GM12872 (cell line): ENCODE data around the gene CCDC201.

ENCODE experiments used
- CTCF ChIP-seq: IDR thresholded peaks from 3 replicates; pipeline ENCODE4 v1.5.1; 2011; ENCODE audit warnings: low read depth, mild to moderate bottlenecking, low read length, moderate library complexity; ENCODE audit not compliant: insufficient read depth

CCDC201 gene

DNA sequence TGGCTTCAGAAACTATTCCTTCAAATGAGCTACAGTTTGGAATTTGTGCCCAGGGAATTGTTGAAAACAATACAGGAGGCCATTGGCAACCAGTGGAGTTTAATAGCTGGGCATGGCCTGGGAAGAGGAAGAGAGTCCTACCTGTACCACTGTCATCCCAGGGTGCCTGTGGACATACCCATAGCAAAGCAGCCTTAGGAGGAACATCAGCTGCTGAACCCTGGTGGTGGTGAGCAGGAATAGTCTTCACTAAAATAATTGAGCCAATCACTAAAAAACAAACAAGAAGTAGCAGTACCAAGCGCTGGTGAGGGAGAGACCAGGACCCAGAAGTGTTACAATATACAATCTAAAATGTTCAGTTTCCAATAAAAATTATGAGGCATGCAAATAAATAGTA lies 29.9 kb upstream of the CCDC201 start:
- TF ChIP-seq CTCF, result no peak

- TF ChIP-seq CTCF, result no peak
Measured at GRCh38 chr7:45901566-45901965, 28.7 kb upstream of the CCDC201 start.

- no peak for TF ChIP-seq CTCF
Measured at GRCh38 chr7:45898222-45898621, 25.3 kb upstream of the CCDC201 start.

DNA sequence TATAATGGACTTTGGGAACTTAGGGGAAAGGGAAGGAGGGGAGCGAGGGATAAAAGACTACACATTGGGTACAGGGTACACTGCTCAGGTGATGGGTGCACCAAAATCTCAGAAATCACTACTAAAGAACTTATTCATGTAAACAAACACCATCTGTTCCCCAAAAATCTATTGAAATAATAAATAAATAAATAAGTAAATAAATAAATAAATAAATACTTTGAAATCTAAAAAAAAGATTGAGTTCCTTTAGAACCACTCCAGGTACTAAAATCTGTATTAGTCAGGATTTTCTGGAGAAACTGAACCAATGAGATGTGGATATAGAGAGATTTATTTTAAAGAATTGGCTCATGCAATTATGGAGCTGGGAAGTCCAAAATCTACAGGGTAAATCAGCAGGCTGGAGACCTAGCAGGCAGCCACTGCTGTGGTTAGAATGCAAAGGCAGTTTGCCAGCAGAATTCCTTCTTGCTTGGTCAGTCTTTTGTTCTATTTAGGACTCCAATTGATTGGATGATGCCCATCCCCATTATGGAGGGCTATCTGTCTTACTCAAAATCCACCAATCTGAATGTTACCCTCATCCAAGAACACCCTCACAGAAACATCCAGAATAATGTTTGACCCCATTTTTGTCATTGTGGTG lies 24.3 kb upstream of the CCDC201 start:
- no peak for TF ChIP-seq CTCF

GRCh38 chr7:45894665-45895062 lies 21.8 kb upstream of the CCDC201 start:
- no peak for TF ChIP-seq CTCF

- TF ChIP-seq CTCF, result no peak
Measured at GRCh38 chr7:45893996-45894664, 21.2 kb upstream of the CCDC201 start.

GRCh38 chr7:45893374-45893995 lies 20.6 kb upstream of the CCDC201 start:
- TF ChIP-seq CTCF, result no peak
